ENCODE results near the gene MIER3. TPM values are rescaled to one million over a fixed set of nuclear protein-coding genes. Genes with fewer than 3 reads are reported as not detected.

The MIER3 gene
- total and polyA plus RNA-seq, 2 of the 13 experiments (the other 11 are each of a cell fraction or from before 2014, with no cell fraction given) = 14.6 to 38.8 TPM

DNA sequence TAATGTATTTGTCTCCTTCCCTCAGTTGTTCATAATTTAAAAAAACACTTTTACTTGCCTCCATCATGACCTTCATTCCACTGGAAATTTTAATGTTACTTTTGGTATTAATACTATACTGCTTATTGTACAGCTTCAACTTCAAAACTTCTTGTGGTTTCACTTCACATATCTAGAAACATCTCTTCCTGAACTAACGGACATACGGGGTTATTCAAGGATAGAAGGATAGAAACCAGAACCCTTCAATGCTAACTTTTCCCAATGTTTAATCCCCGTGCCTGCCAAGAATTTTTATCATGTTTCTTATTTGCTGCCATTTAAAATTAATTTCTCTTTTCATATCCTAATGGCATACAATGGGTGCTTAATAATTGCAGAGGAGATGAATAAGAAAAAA, 78.9 kb downstream of the MIER3 start:
- Histone ChIP-seq H2AFZ (ENCODE audit: low read length) (no peak overlapping the region), H3K27ac (ENCODE audit: extremely low read length, insufficient read depth, low read length) (no peak overlapping the region), H4K20me1 (ENCODE audit: insufficient read depth, low read length) (no peaks in the 10 kb centered on the region; the same call in 1 of the 2 replicates), H3K9me3 (ENCODE audit: low read length) (no peaks in the 10 kb centered on the region), H3K36me3 (replicated peaks in 1 of 2; ENCODE audit: control insufficient read depth in 1 of 2, insufficient read depth in 2 of 2, low read length in 2 of 2) (peaks cover 22 to 66% of the 10 kb centered on the region in 2 experiments), H3K4me1 (ENCODE audit: insufficient read depth, low read length) (no peaks in the 10 kb centered on the region), H3K79me2 (ENCODE audit: insufficient read depth, low read length) (no peaks in the 10 kb centered on the region), H3K9ac (ENCODE audit: insufficient read depth, low read depth, low read length) (no peak overlapping the region), H3K4me2 (ENCODE audit: low read depth, low read length) (no peak overlapping the region), H3K4me3 (replicated peaks in 1 of 3; ENCODE audit: insufficient read depth in 1 of 3, low read depth in 2 of 3, low read length in 3 of 3) (no peak overlapping the region), H3K27me3 (ENCODE audit: control insufficient read depth in 1 of 2, insufficient read depth in 2 of 2, low read length in 2 of 2) (no peaks in the 10 kb centered on the region)
- WGBS (ENCODE audit: low lambda C conversion rate) = 100% methylated on average over 3 of the region's 3 CpGs
- CTCF ChIA-PET (ENCODE audit: low intra/inter-chr PET ratio, low total read pairs) = no interaction called here
- in situ Hi-C loops (cut with HindIII; ENCODE audit: extremely low pct_ligation_motif_present, low pct_unique_long_range_greater_than_20kb) (loop anchor here (25.0 kb wide), 1 partner anchor 886 kb away; the partner anchor contains the start of gene IL6ST), intact Hi-C loops (cut with micrococcal nuclease; ENCODE audit: unreplicated experiment) (no loop called here)
- no TSS peak for BruUV-seq (replicated peaks)
- FAIRE-seq (no peak), ATAC-seq (no peak), DNase-seq (ENCODE audit: low spot score) (no peak)
- POLR2A ChIA-PET = no interaction called here
- TF ChIP-seq, protein P1, sequence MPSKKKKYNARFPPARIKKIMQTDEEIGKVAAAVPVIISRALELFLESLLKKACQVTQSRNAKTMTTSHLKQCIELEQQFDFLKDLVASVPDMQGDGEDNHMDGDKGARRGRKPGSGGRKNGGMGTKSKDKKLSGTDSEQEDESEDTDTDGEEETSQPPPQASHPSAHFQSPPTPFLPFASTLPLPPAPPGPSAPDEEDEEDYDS (CRISPR knock-in tag; IDR thresholded peaks at IDR 0.05) = no peak
- TF ChIP-seq AGO2 (optimal IDR thresholded peaks at IDR 0.05; ENCODE audit: low read depth, low read length) (no peak), POLR2AphosphoS5 (IDR thresholded peaks at IDR 0.05; ENCODE audit: low read depth, low read length) (no peak), ZNF879 (CRISPR knock-in tag; IDR thresholded peaks at IDR 0.05) (no peak), NKX3-1 (CRISPR knock-in tag; IDR thresholded peaks at IDR 0.05) (no peak), TEAD2 (CRISPR knock-in tag; IDR thresholded peaks at IDR 0.05) (no peak), GATA4 (IDR thresholded peaks at IDR 0.05; ENCODE audit: borderline replicate concordance, low read depth) (no peak), WIZ (CRISPR knock-in tag; IDR thresholded peaks at IDR 0.05) (no peak), ZFP37 (CRISPR knock-in tag; IDR thresholded peaks at IDR 0.05; ENCODE audit: borderline replicate concordance) (no peak), ZNF142 (CRISPR knock-in tag; IDR thresholded peaks at IDR 0.05) (no peak), ZNF510 (CRISPR knock-in tag; IDR thresholded peaks at IDR 0.05; ENCODE audit: low read depth) (no peak), PRMT3 (CRISPR knock-in tag; IDR thresholded peaks at IDR 0.05; ENCODE audit: borderline replicate concordance, low read depth) (no peak), PHF5A (CRISPR knock-in tag; IDR thresholded peaks at IDR 0.05; ENCODE audit: low read depth, unreplicated experiment) (no peak), ZFP36 (IDR thresholded peaks at IDR 0.05; ENCODE audit: borderline replicate concordance, low read depth, low read length, partially characterized antibody) (no peak)
- TF ChIP-seq, protein P2, sequence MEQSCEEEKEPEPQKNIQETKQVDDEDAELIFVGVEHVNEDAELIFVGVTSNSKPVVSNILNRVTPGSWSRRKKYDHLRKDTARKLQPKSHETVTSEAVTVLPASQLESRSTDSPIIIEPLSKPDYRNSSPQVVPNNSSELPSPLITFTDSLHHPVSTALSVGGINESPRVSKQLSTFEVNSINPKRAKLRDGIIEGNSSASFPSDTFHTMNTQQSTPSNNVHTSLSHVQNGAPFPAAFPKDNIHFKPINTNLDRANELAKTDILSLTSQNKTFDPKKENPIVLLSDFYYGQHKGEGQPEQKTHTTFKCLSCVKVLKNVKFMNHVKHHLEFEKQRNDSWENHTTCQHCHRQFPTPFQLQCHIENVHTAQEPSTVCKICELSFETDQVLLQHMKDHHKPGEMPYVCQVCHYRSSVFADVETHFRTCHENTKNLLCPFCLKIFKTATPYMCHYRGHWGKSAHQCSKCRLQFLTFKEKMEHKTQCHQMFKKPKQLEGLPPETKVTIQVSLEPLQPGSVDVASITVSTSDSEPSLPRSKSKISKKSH (CRISPR knock-in tag; IDR thresholded peaks at IDR 0.05; ENCODE audit: borderline replicate concordance) = no peak
